ENCODE measurements around the gene SLC14A1.
"Not testable (repeated sequence)": the region's sequence is repeated elsewhere in the genome, so short reads cannot be mapped to it uniquely, and the experiment has no call there.

Gene SLC14A1

GRCh38 chr18:45757644-45758043, 33.7 kb downstream of the SLC14A1 start:
- DNase-seq (ENCODE audit: low read depth in 3 of 3): not testable (repeated sequence)

GRCh38 chr18:45760462-45761036, 36.6 kb downstream of the SLC14A1 start:
- no peak for DNase-seq (ENCODE audit: low read depth in 3 of 3)

DNA sequence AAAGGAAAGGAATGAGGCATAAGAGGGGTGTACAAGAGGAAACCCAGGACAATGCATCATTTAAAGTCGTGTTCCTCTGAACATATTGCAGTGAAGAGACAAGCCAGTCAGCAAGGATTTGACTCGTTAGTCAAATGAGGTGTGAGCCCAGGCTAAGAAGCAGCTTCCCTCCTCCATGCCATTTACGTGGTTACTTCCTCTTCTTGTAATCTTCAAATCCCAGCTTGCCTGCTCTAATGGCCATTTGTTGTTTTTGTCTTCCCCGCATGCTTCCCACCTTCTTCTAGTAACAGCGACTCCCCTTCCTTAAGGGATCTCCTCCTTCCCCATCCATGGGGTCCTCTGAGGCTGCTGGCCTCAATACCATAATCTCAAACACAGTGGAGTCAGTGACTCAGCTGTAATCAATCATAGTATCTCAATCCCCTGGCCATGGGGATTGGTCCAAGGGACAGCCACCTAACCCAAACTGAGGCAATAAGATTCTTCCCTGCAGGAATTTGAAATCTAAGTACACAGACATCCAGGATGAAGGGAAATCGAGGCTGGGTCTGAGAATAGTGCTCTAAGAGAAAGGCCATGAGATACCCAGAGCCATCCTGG, 37.6 kb downstream of the SLC14A1 start:
- no peak for DNase-seq (ENCODE audit: low read depth in 3 of 3)

GRCh38 chr18:45764000-45764686, 40.2 kb downstream of the SLC14A1 start:
- no peak for DNase-seq (ENCODE audit: low read depth in 3 of 3)

GRCh38 chr18:45765796-45766195, 41.8 kb downstream of the SLC14A1 start:
- DNase-seq (ENCODE audit: low read depth in 3 of 3): no peak

- no peak for DNase-seq (ENCODE audit: low read depth in 3 of 3)
Observed at GRCh38 chr18:45771587-45772480, 47.9 kb downstream of the SLC14A1 start.

- no peak for DNase-seq (ENCODE audit: low read depth in 3 of 3)
Observed at GRCh38 chr18:45774065-45774521, 50.1 kb downstream of the SLC14A1 start.

DNA sequence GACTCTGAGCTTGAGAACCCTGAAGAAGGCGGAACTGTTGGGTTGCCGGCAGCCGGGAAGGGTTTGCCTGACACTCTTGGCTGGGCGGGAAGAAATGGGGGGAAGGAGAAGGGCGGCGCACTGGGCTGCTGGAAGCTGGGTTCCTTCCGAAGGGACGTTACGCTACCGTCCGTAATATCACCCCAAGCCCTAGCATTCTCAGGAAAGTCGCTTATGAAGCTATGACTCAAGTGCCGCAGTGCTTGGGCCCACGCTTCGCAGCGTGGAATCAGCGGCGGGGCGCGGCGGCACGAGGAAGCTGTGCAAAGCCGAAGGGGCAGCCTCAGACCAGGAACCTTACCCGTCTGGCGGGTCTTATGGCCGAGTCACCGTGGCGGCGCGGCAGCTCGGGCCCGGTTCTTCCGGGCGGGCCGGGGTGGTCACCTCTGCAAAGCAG, 51.3 kb downstream of the SLC14A1 start:
- DNase-seq (ENCODE audit: low read depth in 3 of 3): peak; percentile 59 to 73 (median 60)

- DNase-seq (ENCODE audit: low read depth in 3 of 3): no peak
Observed at GRCh38 chr18:45775743-45776142, 51.8 kb downstream of the SLC14A1 start.

DNA sequence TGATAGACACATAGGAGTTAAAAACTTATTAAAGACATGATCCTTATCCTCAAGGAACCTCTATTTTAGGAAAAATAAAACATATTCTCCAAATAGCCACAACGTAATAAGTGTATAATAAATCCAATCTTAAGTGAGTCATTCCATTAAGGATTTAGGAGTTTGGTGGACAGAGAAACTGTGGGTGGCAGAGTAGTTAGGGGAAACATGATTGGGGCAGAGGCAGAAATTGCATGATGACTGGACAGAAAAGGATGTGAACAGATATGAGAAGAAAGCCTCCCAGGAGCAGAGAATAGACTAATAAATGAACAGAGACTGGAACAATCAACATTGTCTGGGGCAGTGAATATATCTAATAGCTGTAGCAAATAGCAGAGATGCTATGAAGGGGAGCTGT, 53.4 kb downstream of the SLC14A1 start:
- DNase-seq (ENCODE audit: low read depth in 3 of 3): no peak

DNA sequence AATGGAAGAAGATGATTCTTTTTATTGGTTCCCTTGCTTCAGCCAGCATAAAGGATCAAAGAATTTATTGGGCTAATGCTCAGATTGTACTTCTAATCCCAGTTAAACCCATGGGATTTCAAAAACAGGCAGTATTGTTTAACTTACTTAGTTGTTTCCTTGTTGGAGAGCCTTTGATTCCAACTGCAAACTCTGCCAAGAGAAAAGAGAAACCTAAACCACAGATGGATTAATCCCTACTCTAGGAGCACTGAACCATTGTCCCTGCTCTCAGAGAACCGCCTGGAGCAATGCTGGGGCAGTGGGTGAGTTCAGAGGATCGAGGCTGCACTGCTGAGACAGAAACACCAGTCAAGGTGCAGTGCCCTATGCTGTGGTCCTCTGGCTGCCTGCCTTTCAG, 56.6 kb downstream of the SLC14A1 start:
- no peak for DNase-seq (ENCODE audit: low read depth in 3 of 3)

GRCh38 chr18:45782662-45783061, 58.7 kb downstream of the SLC14A1 start:
- DNase-seq (ENCODE audit: low read depth in 3 of 3): no peak

- no peak for DNase-seq (ENCODE audit: low read depth in 3 of 3)
Observed at GRCh38 chr18:45783097-45784075, 59.4 kb downstream of the SLC14A1 start.

DNA sequence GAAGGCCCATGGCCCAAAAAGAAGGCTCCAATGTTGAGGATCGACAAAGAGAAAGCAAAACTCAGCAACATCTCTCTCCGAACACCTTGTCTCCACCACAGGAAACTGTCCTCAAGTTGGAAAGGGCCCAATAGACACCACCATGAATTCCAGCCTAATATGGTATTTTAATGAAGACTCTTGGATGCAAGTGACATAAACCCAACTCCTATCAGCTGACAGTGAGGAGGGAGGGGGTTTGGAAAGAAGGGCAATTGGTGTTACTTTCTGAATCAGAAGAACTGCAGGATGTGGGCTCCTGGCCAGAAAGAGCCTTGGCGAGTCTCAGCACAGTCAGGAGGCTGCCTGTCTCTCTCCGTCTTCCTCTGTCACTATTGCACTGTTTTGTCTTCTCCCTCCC, 61.2 kb downstream of the SLC14A1 start:
- DNase-seq (ENCODE audit: low read depth in 3 of 3): no peak

DNA sequence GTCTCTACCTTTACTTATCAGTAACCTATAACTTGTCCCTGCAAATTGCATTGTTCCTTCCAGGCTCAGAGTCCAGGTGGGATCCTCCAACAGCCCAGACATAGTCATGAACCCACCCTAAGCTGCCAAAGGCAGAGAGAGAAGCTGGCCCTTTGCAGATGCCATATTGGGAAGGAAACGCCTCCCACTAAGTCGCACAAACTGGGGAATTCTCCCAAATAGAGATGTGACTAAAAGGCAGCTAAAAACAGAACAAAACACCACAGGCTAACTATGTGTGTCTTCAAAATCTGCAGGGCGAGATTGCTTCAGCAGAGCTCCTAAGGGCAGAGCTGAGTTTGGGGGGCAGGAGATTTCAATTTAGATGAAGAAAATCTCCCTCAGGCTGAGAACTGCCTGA, 63.0 kb downstream of the SLC14A1 start:
- DNase-seq (ENCODE audit: low read depth in 3 of 3): no peak

DNA sequence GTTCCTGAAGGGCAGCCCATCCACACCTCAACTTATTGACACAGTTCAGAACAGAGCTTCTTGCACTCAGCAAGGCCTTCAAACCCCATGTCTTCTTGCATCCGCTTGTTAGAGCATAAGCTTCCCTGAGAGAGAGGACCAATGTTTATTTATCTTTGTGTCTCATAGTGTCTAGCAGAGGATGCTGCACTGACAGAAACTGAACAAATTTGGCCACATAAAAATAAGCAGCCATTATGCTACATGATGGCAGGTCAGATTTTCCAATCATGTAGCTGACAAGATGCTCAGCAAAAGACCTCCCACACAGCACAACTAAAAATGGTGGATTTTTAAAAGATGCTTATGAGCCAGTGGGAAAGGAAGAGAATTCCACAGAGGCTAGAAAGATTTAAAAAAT, 63.4 kb downstream of the SLC14A1 start:
- no peak for DNase-seq (ENCODE audit: low read depth in 3 of 3)

DNA sequence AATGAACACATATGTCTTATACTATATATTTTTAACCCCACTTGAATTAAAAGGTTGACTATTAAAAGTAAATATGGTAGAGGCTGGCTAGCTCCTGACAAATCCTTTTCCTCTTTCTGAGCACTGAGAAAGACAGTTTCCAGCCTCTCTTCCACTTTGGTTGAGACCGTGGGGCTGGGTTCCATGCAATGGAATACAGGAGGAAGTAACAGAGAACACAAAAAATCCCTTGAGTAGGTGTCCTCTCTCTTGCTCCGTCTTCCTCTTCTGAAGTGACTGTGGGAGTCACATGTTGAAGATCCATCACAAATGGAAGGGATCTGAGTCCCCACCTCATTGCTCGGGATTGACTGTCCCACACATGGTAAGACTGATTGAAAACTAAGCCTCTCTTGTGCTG, 64.9 kb downstream of the SLC14A1 start:
- no peak for DNase-seq (ENCODE audit: low read depth in 3 of 3)

DNA sequence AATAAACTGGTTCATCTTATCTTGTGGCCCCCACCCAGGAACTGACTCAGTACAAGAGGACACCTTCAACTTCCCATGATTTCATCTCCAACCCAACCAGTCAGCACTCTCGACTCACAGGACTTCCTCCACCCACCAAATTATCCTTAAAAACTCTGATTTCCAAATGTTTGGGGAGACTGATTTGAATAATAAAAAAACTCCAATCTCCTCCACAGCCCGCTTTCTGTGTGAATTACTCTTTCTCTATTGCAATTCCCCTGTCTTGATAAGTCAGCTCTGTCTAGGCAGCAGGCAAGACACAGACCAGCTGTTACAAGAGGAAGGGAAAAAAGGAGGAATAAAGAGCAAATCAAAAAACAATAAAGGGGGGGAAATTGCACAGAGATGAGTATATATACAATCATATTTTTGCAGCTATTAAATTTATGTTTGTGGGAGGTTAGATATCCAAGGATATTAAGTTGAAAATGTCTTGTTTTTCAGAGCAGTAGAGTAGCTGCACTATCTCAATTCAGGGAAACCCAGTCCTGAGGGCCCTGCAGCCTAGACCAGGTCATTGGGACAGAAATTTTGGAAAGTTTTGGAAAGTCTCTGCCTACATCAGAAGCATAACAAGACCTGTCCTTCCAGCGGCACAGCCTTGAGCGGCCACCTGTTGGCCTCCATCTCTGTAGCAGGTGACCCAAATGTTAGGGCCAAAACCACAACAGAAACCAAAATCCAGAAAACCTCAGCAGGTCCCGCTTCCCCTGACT, 68.7 kb downstream of the SLC14A1 start:
- DNase-seq (ENCODE audit: low read depth in 3 of 3): no peak

DNA sequence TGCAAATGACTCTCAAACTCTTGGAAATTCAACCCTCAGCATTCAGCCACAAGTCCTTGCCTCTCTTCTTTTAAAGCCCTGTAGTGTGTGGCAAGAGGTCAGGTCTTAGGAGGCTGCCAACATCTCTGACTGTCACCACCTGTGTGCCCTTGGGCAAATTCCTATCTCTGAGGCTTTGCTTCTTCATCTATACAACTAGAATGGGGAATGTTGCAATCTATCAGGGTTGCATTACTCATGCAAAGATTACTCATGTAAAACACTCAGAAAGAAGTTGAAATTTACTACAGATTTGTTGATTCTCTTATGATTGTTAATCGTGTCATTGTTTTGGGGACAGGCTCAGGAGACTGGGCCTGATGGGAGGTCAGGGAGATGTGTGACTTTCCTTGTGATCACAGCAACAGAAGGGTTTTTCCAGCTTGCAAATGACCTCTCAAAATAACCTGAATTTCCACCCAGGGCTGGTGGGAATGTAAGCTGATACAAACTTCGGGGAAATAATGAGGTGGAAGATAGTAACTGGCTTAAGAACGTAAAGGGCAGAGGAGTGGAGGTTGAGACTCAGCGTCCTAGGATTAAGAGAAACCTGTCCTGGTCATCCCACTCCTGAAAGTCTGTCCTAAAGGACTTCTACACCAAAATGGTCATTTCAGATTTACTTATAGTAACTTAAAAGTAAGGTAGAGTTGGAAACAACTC, 69.4 kb downstream of the SLC14A1 start:
- no peak for DNase-seq (ENCODE audit: low read depth in 3 of 3)
